Activated CD8-positive, alpha-beta memory T cell treated with anti-CD3 and anti-CD28 coated beads for 4 hours (primary cell): ENCODE results near the gene BAG5.

Source experiments
- DNase-seq, 2 donors: peaks; one replicate each; pipeline ENCODE4 v3.0.0-alpha.2; 2020; ENCODE audit warnings: low read depth in 2 of 2

Gene BAG5

DNA sequence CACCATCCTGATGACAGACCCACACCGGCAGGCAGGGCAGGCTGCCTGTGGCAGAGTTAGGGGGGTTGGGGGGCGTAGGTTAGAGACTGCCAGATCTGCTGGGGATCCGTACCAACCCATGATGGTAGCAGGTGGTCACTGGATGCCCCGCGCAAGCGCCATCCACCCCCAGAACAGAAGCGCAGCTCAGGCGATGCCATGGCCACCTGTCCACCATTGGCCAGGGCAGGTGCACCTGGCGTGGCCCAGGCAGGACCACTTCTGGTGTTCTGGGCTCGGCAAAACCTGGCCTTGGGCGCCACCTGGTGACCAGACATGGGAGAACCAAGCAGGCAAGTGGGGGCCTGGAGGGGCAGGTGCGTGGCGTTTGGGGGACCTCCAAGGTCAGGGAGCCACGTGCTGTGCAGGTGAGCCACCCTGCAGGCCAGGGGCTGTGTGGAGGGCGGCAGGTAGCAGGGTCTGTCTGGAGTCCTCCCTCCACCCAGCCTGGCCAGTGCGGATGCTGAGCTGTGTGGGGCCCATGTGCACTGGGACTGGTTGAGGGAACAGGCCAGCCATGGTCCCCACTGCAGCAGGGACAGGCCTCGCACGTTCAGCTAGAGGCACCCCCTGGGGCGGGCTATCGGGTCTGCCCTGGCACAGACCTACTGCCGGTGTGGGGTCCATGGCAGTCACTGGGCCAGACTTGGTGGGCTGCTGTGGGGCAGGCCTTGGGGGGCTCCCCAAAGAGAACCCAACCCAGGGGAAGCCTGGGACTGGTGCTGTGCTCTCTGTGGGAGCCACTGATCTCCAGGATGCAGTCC is 15.6 kb downstream of the BAG5 start:
- peak; percentile 42 to 48 for DNase-seq

DNA sequence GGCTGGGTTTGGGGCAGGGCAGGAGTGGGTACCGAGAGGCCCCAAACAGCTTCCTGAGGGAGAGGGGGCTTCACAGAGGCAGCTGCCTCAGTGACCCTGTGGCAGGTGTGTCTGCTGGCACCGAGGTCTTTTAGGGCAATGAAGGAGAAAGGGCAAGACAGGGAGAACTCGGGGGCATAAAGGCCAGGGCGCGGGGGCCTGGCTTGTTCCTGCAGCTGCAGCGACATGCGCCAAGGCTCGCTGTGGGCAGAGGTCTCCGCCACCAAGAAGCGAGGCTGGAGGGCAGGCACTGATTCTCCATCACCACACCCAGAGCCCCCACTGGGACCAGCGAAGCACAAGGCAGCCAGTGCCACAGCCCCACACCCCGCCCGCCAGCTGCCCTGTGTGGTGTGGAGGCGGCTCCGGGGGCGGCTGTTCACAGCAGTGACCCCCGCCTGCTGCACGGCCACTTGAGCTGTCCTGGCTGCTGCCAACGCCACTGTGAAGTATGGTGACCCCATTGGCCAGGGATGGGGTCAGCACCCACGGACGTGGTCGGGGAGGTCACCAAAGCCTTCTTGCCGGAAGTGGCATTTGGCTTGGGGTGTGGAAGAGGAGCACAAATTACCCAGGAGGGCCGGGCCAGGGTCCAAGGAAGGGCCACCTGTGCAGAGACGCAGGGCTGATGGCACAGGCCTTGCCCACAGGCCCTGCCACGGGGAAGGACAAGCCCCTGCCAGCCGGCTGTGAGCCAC is 16.4 kb downstream of the BAG5 start:
- no peak for DNase-seq

DNA sequence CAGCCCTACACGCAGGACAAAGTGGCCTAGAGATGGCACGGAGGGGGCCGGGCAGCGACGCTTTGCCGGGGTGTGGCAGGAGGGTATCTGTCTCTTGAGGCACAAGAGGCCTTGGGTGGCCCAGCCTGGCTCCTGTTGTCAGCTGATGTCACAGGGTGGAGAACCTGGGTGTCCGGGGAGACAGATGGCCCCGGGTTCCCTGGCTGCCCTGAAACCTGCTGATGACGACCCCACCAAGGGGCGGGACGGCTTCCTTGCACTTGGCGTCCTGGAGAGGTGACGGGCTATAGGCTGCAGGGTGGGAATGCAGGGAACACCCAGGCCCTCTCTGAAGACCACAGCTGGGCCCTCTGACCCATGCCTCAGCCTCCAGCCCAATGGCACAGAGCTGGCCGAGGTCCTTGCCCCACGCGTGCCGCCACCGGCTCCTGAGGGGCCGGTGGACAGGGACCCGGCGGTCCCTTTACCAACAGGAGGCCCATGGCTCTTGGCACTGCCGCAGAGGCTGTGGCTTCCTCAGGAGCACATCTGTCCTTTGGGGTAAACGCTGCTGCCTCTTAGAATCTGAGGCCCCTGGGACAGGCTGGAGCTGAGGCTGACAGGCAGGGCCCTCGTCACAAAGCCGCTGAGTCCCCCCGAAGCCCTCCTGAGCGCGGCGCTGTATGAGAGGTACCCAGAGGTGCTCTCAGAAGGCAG is 17.1 kb downstream of the BAG5 start:
- no peak for DNase-seq

DNA sequence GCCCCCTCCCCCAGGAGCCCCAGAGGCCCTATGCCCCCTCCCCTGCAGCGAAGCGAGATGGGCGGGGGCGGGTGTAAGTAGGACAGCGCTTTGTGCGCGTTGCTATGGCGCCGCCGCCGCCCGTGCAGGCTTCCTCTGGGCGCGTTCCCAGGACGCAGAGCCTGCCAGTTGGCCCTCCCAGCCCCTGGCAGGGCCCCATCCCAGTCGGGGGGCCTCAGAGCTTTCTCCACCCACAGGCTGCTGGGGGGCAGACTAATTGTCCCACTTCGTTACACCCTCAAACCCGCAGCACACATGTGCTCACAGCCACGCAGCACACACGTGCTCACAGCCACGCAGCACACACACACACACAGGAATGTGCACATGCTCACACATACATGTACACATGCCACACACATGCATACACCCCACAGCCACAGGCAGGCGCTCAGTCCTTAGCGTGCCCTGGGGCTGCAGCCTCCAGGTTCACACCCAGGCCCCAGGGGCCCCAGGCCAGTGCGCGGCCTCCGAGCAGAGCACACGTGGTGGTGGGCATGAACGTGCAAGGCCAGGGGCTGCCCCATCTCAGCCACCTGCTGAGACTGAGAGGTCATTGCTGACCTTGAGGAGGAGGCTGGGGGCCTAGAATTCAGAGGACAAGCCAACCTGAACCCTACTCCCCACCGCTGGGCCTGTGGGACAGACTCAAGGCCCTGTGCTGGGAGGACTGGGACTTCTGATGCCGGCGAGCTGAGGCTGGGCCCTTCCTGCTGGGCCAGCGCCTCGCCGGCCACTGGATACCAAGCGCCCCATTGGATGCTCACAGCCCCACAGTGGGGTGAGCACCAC is 17.9 kb downstream of the BAG5 start:
- DNase-seq, result no peak

DNA sequence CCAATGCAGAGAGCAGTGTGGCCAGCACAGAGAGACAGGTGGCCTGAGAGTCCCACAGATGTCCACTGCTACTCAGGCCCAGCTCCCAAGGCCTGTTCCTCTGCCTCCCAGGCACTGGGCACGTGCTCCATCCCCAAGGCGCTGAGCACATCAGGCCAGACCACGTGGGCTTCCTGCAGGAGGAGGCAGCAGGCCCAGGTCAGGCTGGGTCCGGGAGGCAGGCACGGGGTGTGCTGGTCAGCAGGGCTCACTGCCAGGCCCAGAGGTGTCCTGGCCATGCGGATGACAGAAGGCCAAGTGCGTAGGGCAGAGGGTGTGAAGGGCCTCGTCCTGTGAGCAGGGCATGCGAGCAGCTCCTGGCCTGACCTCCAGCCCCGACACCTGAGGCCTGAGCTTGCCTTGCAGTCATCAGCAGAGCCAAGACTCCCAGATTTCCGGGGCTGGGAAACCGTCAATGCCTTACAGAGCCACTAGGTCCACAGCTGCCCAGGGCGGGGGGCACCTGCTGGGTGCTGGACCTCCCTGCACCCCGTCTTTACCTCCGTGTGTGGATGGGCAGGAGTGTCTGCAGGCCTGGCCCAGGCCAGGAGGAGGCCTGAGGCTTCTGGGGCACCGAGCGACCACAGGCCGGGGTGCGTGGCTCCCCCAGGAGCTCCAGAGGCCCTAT is 18.6 kb downstream of the BAG5 start:
- DNase-seq, result no peak

DNA sequence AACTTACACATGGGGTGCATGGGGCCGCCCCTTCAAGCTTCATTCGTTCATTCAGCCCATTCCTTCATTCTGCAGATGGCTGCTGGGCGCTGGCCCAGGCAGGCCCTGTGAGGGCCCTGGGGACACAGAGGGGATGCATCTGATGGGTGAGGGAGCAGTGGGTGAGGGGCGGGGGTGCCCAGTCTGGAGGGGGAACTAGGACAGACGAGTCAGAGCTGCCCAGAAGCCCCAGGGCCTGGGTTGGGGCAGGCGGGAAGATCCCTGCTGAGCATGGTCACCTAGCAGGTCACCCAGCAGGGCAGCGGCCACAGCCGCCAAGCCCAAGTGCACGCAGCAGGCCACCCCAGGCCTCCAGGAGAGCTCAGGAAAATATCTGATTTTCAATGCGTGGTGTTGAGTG is 19.3 kb downstream of the BAG5 start:
- no peak for DNase-seq

DNA sequence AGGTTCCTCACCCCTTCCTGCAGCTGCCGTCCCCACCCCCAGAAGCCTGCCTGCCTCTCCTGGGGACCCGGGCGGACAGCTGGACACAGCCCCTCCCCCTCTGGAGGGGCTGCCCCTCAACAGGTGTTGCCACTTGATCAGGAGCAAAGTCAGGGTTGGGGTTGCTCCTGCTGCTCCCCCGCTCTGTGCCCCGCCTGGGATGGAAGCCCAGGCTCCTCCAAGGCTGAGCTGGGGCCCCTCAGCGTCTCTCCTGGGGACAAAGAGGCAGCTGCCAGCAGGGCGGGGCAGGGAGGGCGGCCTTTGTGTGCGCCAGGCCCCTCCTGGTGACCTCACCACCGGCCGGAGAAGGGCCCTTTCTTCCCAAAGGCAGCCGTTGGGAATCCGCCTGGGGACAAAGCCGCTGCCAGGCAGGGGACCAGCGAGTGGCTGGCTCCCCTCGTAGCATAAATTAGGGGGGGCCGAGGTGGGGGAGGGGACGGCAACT is 19.8 kb downstream of the BAG5 start:
- DNase-seq, result no peak

DNA sequence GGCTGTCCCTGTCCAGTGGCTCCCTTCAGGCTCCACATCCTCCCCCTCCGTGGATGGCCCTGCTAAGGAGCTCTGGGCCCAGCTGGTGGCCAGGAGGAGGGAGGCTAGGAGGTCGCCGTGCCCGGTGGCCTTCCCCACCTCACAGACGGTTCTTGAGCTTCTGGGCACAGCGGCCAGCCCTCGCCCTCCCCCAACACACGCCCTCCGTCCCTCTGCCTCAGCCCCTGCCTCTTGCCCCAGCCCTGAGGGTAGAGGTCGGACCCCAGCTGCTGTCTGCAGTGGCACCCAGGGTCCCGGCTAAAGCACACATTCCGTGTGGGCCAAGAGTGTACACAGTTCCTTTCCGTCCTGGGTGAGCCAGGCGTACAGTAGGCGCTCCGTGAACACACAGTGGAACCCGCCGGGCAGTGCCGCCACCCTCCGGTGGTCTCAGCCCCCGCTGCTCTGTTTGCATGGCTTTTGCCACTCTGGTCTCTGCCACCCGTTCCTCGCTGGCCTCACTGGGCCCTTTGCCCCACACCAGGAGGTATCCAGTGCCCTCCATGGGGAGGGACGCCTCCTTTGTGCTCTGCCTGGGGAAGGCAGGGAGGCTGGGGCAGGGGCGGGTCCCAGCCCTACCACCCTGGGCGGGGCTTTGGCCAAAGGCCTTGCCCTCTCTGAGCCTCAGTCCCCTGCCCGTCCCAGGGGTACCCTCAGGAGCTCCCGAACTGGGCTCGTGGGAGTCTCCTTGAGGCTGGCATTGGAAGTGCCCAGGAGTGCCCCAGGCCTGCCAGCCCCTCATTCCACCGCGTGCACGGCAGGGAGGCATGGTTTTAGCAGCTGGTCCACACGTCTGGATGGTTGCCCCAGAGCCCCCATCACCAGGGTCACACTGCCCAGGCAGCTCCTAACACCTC is 20.5 kb downstream of the BAG5 start:
- no peak for DNase-seq

DNA sequence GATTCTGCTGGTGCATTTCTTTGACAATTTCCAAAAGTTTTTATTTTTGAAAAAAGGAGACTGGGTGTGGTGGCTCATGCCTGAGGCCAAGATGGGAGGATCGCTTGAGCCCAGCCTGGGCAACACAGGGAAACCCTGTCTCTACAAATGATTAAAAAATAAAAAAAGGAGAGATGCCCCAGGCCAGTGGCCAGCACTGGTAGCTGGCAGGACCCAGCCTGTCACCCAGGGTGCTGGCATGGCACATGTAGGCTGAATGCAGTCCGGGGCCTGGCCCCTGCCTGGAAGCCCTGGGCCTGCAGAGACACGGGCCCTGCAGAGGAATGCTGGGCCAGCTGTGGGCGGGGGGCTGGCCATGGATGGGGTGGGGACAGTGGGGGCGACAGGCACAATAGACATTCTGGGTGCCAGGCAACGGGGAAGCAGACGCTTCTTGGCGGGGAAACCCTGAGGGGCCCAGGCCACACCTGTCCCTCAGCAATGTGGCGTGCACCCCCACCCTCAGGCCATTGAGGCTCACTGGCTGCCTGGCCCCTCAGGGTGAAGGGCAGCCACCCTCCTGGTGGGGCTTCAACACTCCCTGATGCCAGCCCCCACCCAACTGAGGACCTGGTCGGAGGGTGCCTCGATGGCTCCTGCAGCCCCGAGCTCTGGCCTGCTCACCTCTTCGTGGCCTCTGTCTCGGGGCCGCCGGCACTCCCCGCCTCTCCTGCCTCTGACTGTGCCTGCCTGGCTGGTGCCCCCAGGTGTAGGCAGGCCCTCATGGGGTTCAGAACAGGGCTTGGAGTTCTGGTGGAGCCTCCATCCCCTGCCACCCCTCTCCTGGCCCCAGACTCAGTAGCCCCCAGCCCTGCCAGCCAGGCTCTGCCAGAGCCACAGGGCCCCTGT is 21.4 kb downstream of the BAG5 start:
- no peak for DNase-seq

DNA sequence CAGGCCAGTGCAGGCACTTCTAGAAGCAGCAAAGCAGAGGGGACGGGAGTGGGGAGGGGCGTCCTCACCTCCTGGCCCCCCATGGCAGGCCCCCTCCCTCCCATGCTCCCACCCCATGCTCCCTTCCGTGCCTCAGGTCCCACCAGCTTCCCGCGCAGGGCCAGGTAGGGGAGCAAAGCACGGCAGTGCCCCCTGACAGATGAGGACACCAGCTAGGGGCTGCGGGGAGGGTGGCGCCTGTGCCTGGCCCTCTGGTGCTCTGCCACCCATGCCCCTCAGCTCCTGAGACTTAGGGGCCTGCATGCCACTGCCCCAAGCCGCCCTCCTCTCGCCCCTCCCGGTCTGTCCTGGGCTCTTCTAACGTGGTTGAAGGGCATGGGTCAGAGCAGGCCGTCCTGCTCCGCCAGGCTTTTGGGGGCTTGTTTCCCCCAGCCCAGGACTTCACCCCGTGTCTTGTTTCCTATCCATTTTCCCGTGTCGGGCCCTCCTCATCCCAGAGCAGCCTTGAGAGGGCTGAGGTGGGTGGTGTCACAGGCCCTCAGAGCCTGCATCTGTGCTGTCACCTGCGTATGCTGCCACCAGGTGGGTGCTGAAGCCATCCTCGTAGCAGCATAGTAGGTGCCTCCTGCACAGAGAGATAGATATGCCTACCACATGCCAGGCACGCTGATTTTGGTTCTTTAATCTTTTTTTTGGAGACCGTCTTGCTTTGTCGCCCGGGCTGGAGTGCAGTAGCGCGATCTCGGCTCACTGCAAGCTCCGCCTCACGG is 23.2 kb downstream of the BAG5 start:
- no peak for DNase-seq

DNA sequence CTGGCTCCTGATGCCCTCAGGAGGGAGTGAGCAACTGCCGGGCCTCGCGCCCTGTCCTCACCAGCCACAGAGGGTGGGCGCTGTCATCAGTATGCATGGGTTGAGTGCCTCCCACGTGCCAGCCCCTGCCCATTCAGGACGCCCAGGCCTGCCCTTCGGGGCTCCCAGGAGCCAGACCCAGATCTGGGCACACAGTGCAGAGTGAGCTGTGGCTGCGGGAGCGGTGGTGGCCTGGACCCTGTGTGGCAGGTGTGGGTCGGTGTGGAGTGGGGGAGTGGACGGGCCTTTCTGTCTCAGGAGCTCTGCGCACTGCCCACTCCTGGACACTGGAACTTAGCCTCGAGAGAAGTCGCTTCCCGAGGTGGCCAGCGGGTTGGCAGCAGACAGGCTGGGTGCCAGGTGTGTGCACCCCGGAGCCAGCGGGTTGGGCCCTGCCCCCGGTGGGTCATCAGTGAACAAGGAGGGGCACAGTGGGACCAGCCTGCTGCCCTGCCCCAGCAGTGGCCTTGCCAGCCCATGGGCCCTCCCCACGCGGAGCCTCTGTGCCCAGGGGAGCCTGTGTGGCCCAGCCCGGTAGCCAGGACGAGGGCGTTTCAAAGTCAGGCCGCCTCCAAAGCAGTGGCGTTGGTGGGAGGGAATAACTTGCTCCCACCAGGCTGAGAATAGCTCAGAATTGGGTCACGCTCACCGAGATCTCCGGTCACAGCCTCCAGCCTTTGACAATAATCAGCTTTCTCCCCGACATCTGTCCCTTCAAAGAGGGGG is 24.0 kb downstream of the BAG5 start:
- no peak for DNase-seq

DNA sequence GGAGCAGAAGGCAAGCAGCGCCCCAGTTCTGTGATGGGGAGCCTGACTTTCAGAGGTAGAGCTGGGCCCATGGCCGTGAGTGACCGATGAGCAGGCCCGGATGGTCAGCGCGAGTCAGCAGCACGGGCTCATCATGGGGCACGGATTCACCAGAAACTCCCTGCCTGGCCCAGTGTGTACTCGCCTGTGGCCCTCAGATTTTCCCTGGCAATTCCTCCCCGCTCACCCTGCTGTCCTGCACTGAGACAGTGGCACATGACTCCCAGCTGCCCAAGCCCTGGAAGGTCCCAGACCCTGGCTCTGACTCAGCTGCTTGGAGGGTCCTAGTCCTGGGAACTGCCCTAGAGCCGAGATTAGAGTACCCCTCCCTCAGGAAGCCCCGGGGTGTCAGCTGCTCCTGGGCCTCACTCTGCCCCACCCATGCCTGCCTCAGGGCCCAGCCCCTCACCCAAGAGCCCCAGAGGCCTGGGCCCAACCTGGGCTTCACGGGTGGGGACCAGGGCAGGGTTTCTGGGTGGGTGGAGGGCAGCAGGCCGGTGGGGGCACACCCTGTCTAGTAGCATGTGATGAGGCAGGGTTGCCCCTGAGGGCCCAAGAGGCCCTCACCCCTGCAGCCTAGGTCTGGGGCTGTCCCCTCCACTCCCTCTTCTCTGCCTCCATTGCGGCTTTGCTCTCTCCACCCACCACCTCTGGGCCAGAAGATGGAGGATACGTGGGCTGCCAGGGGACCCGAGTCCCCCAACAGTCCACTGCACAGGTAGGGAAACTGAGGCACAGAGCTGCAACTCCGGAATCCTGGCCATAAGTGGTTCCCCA is 25.1 kb downstream of the BAG5 start:
- no peak for DNase-seq

DNA sequence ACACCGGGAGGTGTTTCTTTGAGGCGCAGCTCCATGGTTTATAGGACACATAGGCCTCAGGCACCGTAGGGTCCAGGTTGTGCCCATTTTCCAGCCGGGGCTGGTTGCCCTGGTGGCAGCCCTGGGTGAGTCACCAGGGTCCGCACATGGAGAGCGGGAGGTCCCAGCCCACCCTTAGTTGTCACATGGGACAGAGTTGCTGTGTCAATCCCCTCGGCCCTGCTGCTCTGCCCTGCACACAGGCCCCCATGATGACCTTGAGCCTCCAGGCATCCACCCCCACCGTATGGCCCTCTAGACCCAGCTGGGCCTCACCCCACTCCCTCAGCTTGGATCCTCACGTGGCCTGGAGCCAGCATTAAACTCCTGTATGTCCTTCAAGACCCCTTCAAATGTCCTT is 25.8 kb downstream of the BAG5 start:
- no peak for DNase-seq

DNA sequence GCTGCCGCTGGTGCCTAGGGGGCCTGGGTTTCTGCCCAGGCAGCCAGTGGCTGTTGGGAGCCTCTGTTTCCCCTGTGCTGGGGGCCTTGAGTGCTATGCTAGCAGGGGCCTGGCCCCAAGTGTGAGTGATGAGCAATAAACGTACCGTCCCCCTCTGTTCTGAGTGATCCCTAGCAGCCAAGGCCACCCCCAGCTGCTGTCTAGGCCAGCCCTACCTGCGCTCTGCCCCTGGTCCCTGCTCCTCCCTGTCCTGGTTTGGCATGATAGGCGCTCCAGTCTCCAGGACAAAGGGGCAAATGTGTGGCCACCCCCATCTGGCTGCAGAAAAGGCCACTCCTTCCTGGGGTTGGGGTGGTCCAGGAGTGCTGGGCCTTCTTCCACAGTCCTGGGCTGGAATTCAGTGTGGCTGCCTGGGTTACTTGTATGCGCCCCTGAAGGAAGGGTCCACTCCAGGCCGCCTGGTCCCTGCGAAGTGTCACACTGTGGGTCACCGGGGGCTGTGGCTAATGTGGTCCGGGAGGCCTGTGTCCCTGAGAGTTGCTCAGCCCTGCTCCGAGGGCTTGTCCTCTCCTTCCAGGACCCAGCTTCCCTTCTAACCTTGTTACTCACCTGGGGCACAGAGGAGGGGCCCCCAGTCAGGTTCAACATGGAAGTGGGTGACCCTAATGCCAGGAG is 26.4 kb downstream of the BAG5 start:
- no peak for DNase-seq

DNA sequence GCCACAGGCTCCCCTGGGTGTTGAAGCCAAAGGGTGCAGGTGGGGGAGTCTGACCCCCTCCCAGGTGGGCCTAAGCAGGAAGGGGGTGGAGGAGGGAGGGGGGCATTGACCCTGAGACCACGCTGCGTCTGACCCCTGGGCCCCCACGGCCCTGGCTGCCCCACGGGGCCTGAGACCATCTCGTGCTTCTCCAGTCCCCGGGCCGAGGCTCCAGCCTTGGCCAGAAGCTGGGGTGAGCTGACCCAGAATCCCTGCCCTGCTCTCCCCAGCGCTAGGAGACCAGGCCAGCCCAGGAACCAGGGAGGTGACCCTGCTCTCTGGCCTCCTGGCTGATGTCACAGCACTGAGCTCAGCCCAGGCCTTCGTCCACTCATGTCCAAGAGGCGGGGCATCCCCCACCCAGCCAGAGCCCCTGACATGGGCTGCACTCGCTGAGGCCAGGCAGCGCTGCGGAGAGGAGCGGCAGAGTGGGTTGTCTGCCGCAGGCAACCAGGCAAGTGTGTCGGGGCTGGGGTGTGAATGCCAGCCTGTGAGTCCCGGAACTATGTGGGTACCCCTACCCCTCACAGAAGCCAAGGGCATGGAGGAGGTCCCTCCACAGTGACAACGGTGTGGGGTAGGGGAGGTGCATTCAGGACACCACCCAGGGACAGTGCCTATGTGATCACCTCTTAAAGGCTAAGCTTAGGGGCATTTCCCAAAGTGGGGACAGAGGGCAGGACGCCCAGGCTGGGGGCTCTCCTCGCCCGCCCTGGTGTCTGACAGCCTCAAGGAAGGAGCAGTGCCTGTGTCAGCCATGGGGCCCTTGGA is 27.2 kb downstream of the BAG5 start:
- DNase-seq, result no peak
